ENCODE data around the gene HSP90AB1. TPM values are rescaled to one million over a fixed set of nuclear protein-coding genes. Genes with fewer than 3 reads are reported as not detected.

HSP90AB1 gene
- 984 and 1,201 TPM in 2 replicates for total RNA-seq (2014; rRNA removed; shearing (Covaris generic))

GRCh38 chr6:44246663-44247337 is at the start of gene HSP90AB1:
TSS of gene HSP90AB1 (plus strand) at chr6:44247101. CDS start at chr6:44248630, 1,529 bp downstream.
- peak; percentile 98 for DNase-seq (ENCODE audit: low read depth)

GRCh38 chr6:44198684-44199083 is 48.2 kb upstream of the HSP90AB1 start:
- no peak for DNase-seq (ENCODE audit: low read depth)

DNA sequence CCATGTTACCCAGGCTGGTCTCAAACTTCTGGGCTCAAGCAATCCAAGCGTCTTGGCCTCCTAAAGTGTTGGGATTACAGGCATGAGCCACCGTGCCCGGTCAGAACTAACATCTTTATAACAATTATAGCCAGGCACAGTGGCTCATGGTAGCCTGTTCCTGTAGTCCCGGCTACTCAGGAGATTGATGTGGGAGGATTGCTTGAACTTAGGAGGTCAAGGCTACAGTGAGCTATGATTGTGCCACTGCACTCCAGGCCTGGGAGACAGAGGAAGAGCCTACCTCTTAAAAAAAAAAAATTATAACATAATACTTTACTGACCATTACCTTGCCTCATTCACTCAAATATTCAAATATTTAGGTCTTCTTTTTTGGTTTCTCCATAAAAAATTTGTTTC is 47.0 kb upstream of the HSP90AB1 start:
- DNase-seq (ENCODE audit: low read depth): no peak

- no peak for DNase-seq (ENCODE audit: low read depth)
Measured at GRCh38 chr6:44201200-44201599, 45.7 kb upstream of the HSP90AB1 start.

DNA sequence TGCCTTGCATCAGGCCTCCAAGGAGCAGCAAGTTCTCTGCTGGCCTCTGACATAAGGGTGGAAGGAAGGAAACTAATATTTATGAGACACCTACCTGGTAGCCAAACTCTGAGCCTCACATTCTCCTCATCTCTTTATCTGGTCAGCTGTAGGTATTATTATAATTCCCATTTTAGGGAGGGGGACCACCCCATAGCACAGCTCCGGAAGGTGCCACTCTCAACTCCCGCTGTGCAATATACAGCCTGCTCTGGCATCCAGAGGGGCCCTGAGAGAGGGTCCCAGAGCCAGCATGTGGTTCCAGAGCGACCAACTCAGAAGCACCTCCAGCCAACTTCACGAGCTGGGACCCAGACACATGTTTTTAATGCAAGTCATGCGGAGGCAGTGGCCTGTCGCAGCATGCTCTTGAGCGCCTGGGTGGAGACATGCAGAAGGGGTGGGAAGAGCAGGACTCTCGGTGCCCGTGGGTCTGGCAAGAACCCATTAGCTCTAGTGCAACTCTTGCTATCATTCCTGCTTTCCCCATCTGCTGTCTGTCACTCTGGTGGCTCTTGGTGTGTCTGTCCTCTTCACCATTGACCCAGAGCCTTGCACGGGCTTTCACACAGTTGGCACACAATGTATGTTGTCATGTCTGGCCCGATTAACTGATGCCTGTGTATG is 45.1 kb upstream of the HSP90AB1 start:
- DNase-seq (ENCODE audit: low read depth): no peak

DNA sequence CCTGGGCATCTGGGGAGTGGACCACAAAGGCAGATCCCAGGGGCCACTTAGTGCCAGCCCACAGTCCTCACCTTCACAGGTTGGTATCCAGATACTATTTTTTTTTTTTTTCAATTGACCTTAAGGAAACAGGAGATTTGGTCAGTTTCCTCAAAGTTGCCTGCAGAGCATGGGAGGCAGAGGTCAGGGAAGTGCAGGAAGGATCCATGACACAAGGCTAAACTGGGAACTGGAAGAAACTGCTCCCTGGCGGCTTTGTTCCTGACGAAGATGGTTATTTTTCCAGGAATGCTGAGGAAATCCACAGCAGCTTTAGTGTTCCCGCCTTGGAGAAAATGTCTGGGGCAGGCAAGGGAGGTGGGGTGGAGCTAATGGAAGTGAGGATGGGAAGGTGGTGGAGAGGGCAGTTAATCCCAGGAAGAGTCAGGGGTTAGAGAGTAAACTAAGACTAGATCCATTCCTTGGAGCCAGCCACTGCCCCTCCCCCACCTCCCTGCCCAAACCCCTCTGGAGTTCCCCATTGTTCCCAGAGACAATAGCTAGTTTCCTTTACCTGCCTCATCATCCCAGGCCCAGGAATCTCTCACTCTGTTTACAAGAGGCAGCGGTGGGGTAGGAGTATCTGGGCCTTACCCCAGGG is 44.4 kb upstream of the HSP90AB1 start:
- DNase-seq (ENCODE audit: low read depth): no peak

GRCh38 chr6:44202972-44203750 is 43.7 kb upstream of the HSP90AB1 start:
- no peak for DNase-seq (ENCODE audit: low read depth)

DNA sequence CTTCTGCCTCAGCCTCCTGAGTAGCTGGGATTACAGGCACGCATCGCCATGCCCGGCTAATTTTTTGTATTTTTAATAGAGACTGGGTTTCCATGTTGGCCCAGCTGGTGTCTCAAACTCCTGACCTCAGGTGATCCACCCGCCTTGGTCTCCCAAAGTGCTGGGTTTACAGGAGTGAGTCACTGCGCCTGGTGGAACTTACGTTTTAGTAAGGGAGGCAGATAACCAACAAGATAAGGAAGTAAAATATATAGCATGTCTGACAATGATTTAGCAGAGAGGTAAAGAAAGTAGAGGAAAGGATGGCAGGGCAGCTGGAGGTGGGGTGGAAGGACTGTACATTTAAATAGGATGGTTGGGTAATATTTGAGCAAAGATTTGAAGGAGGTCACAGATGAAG is 42.9 kb upstream of the HSP90AB1 start:
- DNase-seq (ENCODE audit: low read depth): no peak

DNA sequence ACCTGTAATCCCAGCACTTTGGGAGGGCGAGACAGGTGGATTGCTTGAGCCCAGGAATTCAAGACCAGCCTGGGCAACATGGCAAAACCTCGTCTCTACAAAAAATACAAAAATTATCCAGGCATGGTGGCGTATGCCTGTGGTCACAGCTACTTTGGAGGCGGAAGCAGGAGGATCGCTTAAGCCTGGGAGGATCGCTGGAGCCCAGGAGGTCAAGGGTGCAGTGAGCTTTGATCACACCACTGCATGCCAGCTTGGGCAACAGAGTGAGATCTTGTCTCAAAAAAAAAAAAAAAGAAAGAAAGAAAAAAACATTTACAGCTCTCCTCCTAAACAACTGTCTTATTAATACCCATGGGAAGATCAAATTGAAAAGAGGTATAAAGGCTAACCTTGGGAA is 38.9 kb upstream of the HSP90AB1 start:
- DNase-seq (ENCODE audit: low read depth): no peak

GRCh38 chr6:44211284-44211683 is 35.6 kb upstream of the HSP90AB1 start:
- no peak for DNase-seq (ENCODE audit: low read depth)

DNA sequence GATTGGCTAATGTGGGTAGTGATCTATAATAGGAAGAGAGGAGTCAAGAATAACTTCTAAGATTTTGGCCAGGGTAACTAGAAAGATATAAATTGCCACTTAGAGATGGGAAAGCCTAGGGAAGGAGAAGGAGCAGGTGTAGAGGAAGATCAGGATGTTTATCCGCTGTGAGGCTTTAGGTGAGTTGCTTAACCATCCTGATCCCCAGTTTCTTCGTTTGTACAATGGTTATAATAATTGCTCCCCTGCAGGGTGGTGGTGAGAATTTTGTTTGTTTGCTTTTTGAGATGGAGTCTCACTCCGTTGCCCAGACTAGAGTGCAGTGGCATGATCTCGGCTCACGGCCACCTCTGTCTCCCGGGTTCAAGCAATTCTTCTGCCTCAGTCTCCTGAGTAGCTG is 32.6 kb upstream of the HSP90AB1 start:
- DNase-seq (ENCODE audit: low read depth): no peak

DNA sequence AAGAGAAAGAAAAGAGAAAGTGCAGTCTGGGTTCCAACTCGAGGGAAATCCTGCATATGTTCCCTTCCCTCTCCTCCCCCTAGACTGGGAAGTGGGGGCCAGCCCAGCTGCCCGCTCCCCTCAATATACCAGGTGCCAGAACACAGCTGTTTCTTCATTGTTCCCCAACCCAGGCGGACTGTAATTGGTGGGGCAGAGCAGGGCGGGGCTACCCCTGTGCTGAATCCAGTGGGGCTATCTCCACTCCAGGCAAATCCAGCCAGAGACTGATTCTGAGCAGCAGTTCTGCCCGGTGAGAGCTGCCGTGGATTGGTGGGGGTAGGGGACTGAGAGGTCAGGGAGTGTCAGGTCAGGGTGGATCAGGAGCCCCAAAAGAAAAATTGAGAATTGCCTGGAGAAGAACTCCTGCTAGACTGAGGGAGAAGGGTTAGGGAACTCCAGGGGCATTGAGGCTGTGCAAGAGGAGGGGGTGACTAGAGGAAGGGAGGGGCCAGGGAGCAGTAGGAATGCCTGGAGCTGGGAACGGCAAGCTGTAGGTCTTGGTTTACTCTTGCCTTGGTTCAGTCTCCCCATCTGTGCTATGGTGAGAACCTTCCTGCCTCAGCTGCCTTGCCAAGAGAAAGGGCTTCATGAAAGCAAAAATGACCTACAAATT is 30.1 kb upstream of the HSP90AB1 start, which contains the start of gene MYMX:
Gene MYMX, plus strand, starts transcription at position 250 of the 655 bp plus-strand sequence. CDS start 546 bp downstream, outside the sequence.
- no peak for DNase-seq (ENCODE audit: low read depth)

- DNase-seq (ENCODE audit: low read depth): no peak
Measured at GRCh38 chr6:44217332-44218143, 29.4 kb upstream of the HSP90AB1 start.

- peak; percentile 69 for DNase-seq (ENCODE audit: low read depth)
Measured at GRCh38 chr6:44219053-44219814, 27.7 kb upstream of the HSP90AB1 start.

- no peak for DNase-seq (ENCODE audit: low read depth)
Measured at GRCh38 chr6:44219815-44220784, 26.8 kb upstream of the HSP90AB1 start.

- DNase-seq (ENCODE audit: low read depth): no peak
Measured at GRCh38 chr6:44220913-44221290, 26.0 kb upstream of the HSP90AB1 start.

DNA sequence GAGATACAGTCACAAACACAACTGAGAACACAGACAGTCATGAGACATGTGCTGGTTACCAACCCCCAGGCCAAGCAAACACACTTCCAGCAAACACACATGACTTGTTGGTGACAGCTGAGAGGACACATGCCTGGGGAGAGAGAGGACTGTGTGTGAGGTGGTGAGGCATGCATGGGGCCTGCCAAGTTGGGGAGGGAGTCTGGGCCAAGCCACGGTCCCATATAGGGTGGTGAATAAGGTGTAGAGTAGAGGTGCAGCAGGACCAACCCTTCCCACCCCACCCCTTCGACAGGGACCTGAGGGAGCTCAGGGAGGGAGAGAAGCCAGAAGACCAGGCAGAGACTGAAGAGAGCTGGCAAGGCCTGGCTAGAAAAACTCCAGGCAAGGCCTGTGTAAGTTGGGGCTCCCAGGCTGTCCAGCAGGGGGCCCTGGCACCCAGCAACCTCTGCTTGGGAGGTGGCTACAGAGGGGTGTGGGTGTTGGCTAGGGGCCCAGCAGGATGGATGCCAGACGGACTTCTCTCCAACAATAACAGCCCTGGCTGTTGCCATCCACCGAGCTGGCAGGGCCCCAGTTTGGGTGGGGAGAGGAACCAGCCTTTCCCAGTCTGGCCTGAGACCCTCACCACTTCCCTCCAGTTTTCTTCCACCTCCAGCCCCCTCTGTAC is 25.5 kb upstream of the HSP90AB1 start:
- peak; percentile 83 for DNase-seq (ENCODE audit: low read depth)

DNA sequence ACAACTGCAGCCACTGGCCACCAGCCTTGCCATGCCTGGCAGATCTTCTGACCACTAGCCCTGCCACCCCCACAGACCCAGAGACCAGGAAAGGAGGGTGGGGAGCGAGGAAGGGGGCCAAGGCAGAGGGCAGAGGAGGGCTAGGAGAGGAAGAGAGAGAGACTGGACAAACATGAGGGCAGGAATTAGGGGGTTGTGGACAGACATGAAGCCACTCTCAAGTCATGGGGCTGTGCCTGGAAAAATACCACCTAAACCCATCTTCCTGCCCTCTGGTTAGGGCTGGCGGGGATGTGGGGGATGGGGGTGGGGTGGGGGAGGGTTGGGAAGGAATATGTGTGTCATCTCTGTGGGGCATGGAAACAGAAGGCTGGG is 25.0 kb upstream of the HSP90AB1 start:
- DNase-seq (ENCODE audit: low read depth): no peak
